ENCODE data around the gene MFSD1. TPM values are rescaled to one million over a fixed set of nuclear protein-coding genes. Genes with fewer than 3 reads are reported as not detected.

The MFSD1 gene
- total and polyA plus RNA-seq, 2 of the 4 experiments (the other 2 are of a cell fraction): 50.4 to 64.2 TPM

DNA sequence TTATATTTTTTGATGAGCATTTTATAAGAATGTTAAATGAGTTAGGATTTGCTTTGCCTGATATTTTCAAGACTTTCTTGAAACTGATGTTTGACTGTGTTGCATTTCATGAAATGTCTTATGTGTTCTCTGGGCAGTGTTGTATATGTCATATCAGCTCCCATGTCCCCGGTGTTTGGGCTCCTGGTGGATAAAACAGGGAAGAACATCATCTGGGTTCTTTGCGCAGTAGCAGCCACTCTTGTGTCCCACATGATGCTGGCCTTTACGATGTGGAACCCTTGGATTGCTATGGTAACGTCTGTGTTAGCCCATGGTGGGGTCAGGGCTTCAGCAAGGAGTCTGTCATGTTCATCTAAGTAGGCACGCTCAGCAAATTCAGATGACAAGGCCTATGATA, 20.0 kb downstream of the MFSD1 start:
- Histone ChIP-seq H3K36me3 (ENCODE audit: control insufficient read depth, insufficient read depth, low read length) (peaks cover 16% of the 10 kb centered on the region), H4K8ac (ENCODE audit: low read depth in 2 of 2, low read length in 2 of 2) (no peak overlapping the region)

More for the DNA sequence above, 20.0 kb downstream of the MFSD1 start:
- Histone ChIP-seq H2BK20ac (ENCODE audit: low read depth, low read length) (no peak overlapping the region), H3K79me1 (ENCODE audit: low read depth in 1 of 2, low read length in 2 of 2) (no peaks in the 10 kb centered on the region; a peak in 2 of 4 replicates), H3K4me3 (ENCODE audit: insufficient read depth, low read depth, low read length) (no peak overlapping the region), H4K5ac (ENCODE audit: low read depth, low read length) (no peak overlapping the region), H3K4me2 (ENCODE audit: low read depth, low read length) (no peak overlapping the region), H3K9me3 (ENCODE audit: control insufficient read depth, insufficient read depth, low read length) (no peaks in the 10 kb centered on the region), H3K4ac (ENCODE audit: low read depth, low read length) (no peak overlapping the region), H4K20me1 (ENCODE audit: insufficient read depth, low read length) (no peaks in the 10 kb centered on the region), H2AK5ac (ENCODE audit: low read depth, low read length) (no peak overlapping the region), H2BK5ac (ENCODE audit: low read depth, low read length, poor library complexity, severe bottlenecking) (no peak overlapping the region), H2AK9ac (replicated peaks; ENCODE audit: low read depth, low read length, poor library complexity) (no peak overlapping the region), H3K23ac (ENCODE audit: low read depth, low read length) (no peak overlapping the region), H3K18ac (ENCODE audit: low read depth, low read length) (no peak overlapping the region), H3K56ac (ENCODE audit: extremely low read depth, insufficient read depth, low read length) (no peak overlapping the region), H3K27ac (ENCODE audit: insufficient read depth, low read length) (no peak overlapping the region), H3K27me3 (ENCODE audit: control insufficient read depth, insufficient read depth, low read length) (no peaks in the 10 kb centered on the region), H3K9me1 (ENCODE audit: insufficient read depth, low read length) (no peaks in the 10 kb centered on the region), H3K9ac (ENCODE audit: low read depth, low read length) (no peak overlapping the region), H2AFZ (replicated peaks; ENCODE audit: low read length, poor library complexity) (no peak overlapping the region), H3K14ac (replicated peaks; ENCODE audit: low read depth, low read length) (no peak overlapping the region), H3K4me1 (ENCODE audit: control insufficient read depth, insufficient read depth, low read length) (no peaks in the 10 kb centered on the region), H2BK15ac (ENCODE audit: low read depth, low read length) (no peak overlapping the region), H2BK120ac (ENCODE audit: low read depth, low read length) (no peak overlapping the region), H4K91ac (ENCODE audit: insufficient read depth, low read depth, low read length) (no peak overlapping the region)
- dilution Hi-C loops (cut with HindIII; ENCODE audit: low sequenced_read_pairs, unreplicated experiment): no loop called here
- no TSS peak for BruUV-seq (replicated peaks)
- CTCF ChIA-PET: no interaction called here
- in situ Hi-C loops (cut with MboI; ENCODE audit: low sequenced_read_pairs): no loop called here
- 82% methylated on average over 3 of the region's 5 CpGs; no CpG with 5 or more reads in 1 of the 2 experiments for WGBS, 2 experiments (ENCODE audit: extremely low coverage in 2 of 2, insufficient read length in 1 of 2)
- ATAC-seq (ENCODE audit: low read depth) (no peak), DNase-seq (no peak)
- POLR2A ChIA-PET (ENCODE audit: unreplicated experiment): no interaction called here
- TF ChIP-seq POLR2A (IDR thresholded peaks at IDR 0.05; ENCODE audit: low read depth, low read length) (no peak), RFX5 (IDR thresholded peaks at IDR 0.05; ENCODE audit: low read depth, low read length) (no peak), SMC3 (IDR thresholded peaks at IDR 0.05; ENCODE audit: low read depth, low read length) (no peak), RAD21 (IDR thresholded peaks at IDR 0.05; ENCODE audit: low read length) (no peak), RCOR1 (IDR thresholded peaks at IDR 0.05; ENCODE audit: insufficient replicate concordance, low read length) (no peak), FOS (IDR thresholded peaks at IDR 0.05; ENCODE audit: low read depth, low read length) (no peak), MXI1 (IDR thresholded peaks at IDR 0.05; ENCODE audit: borderline replicate concordance, low read depth, low read length) (no peak), CEBPB (IDR thresholded peaks at IDR 0.05; ENCODE audit: low read depth, low read length) (no peak), NFE2L2 (IDR thresholded peaks at IDR 0.05; ENCODE audit: low read depth, low read length) (no peak), CHD1 (IDR thresholded peaks at IDR 0.05; ENCODE audit: low read depth, low read length) (no peak), MAZ (IDR thresholded peaks at IDR 0.05; ENCODE audit: borderline replicate concordance, low read depth, low read length) (no peak), MAFK (IDR thresholded peaks at IDR 0.05; ENCODE audit: low read depth, low read length) (no peak), BHLHE40 (IDR thresholded peaks at IDR 0.05; ENCODE audit: low read depth, low read length) (no peak)
- TF ChIP-seq, protein P1, sequence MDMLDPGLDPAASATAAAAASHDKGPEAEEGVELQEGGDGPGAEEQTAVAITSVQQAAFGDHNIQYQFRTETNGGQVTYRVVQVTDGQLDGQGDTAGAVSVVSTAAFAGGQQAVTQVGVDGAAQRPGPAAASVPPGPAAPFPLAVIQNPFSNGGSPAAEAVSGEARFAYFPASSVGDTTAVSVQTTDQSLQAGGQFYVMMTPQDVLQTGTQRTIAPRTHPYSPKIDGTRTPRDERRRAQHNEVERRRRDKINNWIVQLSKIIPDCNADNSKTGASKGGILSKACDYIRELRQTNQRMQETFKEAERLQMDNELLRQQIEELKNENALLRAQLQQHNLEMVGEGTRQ (IDR thresholded peaks at IDR 0.05; ENCODE audit: low read depth, low read length): no peak
- TF ChIP-seq, protein P2, sequence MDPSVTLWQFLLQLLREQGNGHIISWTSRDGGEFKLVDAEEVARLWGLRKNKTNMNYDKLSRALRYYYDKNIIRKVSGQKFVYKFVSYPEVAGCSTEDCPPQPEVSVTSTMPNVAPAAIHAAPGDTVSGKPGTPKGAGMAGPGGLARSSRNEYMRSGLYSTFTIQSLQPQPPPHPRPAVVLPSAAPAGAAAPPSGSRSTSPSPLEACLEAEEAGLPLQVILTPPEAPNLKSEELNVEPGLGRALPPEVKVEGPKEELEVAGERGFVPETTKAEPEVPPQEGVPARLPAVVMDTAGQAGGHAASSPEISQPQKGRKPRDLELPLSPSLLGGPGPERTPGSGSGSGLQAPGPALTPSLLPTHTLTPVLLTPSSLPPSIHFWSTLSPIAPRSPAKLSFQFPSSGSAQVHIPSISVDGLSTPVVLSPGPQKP (IDR thresholded peaks at IDR 0.05; ENCODE audit: borderline replicate concordance, low read depth, low read length): no peak
- TF ChIP-seq, protein P3, sequence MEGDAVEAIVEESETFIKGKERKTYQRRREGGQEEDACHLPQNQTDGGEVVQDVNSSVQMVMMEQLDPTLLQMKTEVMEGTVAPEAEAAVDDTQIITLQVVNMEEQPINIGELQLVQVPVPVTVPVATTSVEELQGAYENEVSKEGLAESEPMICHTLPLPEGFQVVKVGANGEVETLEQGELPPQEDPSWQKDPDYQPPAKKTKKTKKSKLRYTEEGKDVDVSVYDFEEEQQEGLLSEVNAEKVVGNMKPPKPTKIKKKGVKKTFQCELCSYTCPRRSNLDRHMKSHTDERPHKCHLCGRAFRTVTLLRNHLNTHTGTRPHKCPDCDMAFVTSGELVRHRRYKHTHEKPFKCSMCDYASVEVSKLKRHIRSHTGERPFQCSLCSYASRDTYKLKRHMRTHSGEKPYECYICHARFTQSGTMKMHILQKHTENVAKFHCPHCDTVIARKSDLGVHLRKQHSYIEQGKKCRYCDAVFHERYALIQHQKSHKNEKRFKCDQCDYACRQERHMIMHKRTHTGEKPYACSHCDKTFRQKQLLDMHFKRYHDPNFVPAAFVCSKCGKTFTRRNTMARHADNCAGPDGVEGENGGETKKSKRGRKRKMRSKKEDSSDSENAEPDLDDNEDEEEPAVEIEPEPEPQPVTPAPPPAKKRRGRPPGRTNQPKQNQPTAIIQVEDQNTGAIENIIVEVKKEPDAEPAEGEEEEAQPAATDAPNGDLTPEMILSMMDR (conservative IDR thresholded peaks at IDR 0.05; ENCODE audit: low read depth, low read length): no peak
- intact Hi-C loops (cut with micrococcal nuclease): no loop called here

Measured in IMR-90 (cell line).